Common myeloid progenitor, CD34-positive (primary cell): Measurements from ENCODE around the gene FABP1. TPM values are rescaled to one million over a fixed set of nuclear protein-coding genes. Genes with fewer than 3 reads are reported as not detected.

Experiments used
- CTCF ChIA-PET: fragments of 350-600 bp; sonication (Branson Sonifier 250); formaldehyde crosslinking; loops from one replicate; lab custom pipeline; 2021; ENCODE audit warnings: antibody characterized with exemption; lab: Charles Lee
- POLR2A ChIA-PET: fragments of 350-600 bp; sonication (Branson Sonifier 250); formaldehyde crosslinking; loops from one replicate; lab custom pipeline; 2021; ENCODE audit warnings: antibody characterized with exemption; lab: Charles Lee
- DNase-seq, 3 donors: peaks; one replicate each; pipeline versions ENCODE4 v3.0.0 to v3.0.0-alpha.2; 2013
- H3K27ac ChIP-seq, 2 experiments: 1 replicate in 1 of 2; 2 replicates in 1 of 2; pipeline ENCODE4 v1.7.0; 2013; ENCODE audit warnings: inconsistent platforms in 2 of 2, low read length in 2 of 2, mild to moderate bottlenecking in 2 of 2, low read depth in 1 of 2, moderate library complexity in 1 of 2; ENCODE audit not compliant: severe bottlenecking in 2 of 2, insufficient read depth in 1 of 2, poor library complexity in 1 of 2
- H3K27me3 ChIP-seq, 5 experiments: replicated peaks in 2 of 5; 1 replicate in 3 of 5; 2 replicates in 2 of 5; pipeline versions ENCODE4 v1.6.1 to v1.7.0; 2013; ENCODE audit warnings: low read length in 4 of 5, mild to moderate bottlenecking in 2 of 5, moderate library complexity in 2 of 5, inconsistent platforms in 1 of 5; ENCODE audit not compliant: insufficient read depth in 5 of 5, control insufficient read depth in 4 of 5
- H3K36me3 ChIP-seq, 4 experiments: 1 replicate in 2 of 4; 2 replicates in 2 of 4; pipeline versions ENCODE4 v1.6.1 to v1.7.0; 2013; ENCODE audit warnings: low read length in 3 of 4, control low read depth in 1 of 4, mild to moderate bottlenecking in 1 of 4; ENCODE audit not compliant: control insufficient read depth in 4 of 4, insufficient read depth in 4 of 4
- H3K4me1 ChIP-seq, 4 experiments: 1 replicate in 3 of 4; 2 replicates in 1 of 4; pipeline versions ENCODE4 v1.6.1 to v1.7.1; 2013; ENCODE audit warnings: low read length in 3 of 4, mild to moderate bottlenecking in 3 of 4, control low read depth in 1 of 4, inconsistent platforms in 1 of 4, moderate library complexity in 1 of 4; ENCODE audit not compliant: control insufficient read depth in 4 of 4, insufficient read depth in 4 of 4; ENCODE audit errors: control extremely low read depth in 1 of 4
- H3K4me3 ChIP-seq, 7 experiments: 1 replicate in 4 of 7; 2 replicates in 3 of 7; pipeline versions ENCODE4 v1.5.1 to v1.7.0; 2013; ENCODE audit warnings: mild to moderate bottlenecking in 7 of 7, low read length in 6 of 7, moderate library complexity in 6 of 7, inconsistent platforms in 2 of 7, low read depth in 2 of 7, control low read depth in 1 of 7; ENCODE audit not compliant: insufficient read depth in 4 of 7, control insufficient read depth in 1 of 7; ENCODE audit errors: extremely low read depth in 1 of 7
- H3K9me3 ChIP-seq, 5 experiments: 1 replicate in 4 of 5; 2 replicates in 1 of 5; pipeline versions ENCODE4 v1.6.1 to v1.7.1; 2013; ENCODE audit warnings: low read length in 4 of 5, mild to moderate bottlenecking in 2 of 5, inconsistent platforms in 1 of 5, low read depth in 1 of 5, moderate library complexity in 1 of 5; ENCODE audit not compliant: control insufficient read depth in 4 of 5, insufficient read depth in 2 of 5; ENCODE audit errors: control extremely low read depth in 1 of 5
- WGBS: methylation state at CpG from one replicate; pipeline ENCODE4 v1.1.5; 2013; ENCODE audit not compliant: insufficient coverage; 5-methylcytosine and 5-hydroxymethylcytosine counted together
- polyA plus RNA-seq: library from polyadenylated mRNA; unstranded; fragments of 120-200 nt; gene quantifications from one replicate; pipeline ENCODE4 v1.2.1, GENCODE V29; 2013

FABP1 gene
- polyA plus RNA-seq: not detected

- DNase-seq: no peak
- WGBS: 95% methylated on average over 8 of the region's 12 CpGs
- Histone ChIP-seq H3K27ac (no peak within 1 kb of the TSS), H3K27me3 (peaks cover 0 to 4% (median 0%) of the 10 kb centered on the region in 5 experiments), H3K4me1 (no peaks in the 10 kb centered on the region), H3K4me3 (no peak within 1 kb of the TSS), H3K36me3 (no peaks in the 10 kb centered on the region), H3K9me3 (no peaks in the 10 kb centered on the region)
- ChIA-PET POLR2A (no interaction called here), CTCF (no interaction called here)
Measured at GRCh38 chr2:88127888-88128653, at the start of gene FABP1. TSS of gene FABP1 (minus strand) at chr2:88128062. CDS start at chr2:88128017, 45 bp downstream.

- WGBS: 100% methylated on average over 3 of the region's 3 CpGs
Measured at GRCh38 chr2:88177556-88177955, 49.7 kb upstream of the FABP1 start.

GRCh38 chr2:88176352-88176984 lies 48.6 kb upstream of the FABP1 start:
- no peak for DNase-seq
- Histone ChIP-seq H3K4me1 (no peaks in the 10 kb centered on the region), H3K4me3 (no peak overlapping the region), H3K9me3 (no peaks in the 10 kb centered on the region), H3K27me3 (peaks cover 0 to 6% (median 0%) of the 10 kb centered on the region in 5 experiments), H3K36me3 (no peaks in the 10 kb centered on the region), H3K27ac (no peak overlapping the region)
- ChIA-PET POLR2A (no interaction called here), CTCF (interaction anchor here (1.2 to 2.0 kb wide), 3 partner anchors 14 to 116 kb away, joined by 4 to 7 read pairs (median 5); no protein-coding TSS in a partner anchor)
- 91% methylated on average over 2 of the region's 3 CpGs for WGBS

More at GRCh38 chr2:88177556-88177955, 49.7 kb upstream of the FABP1 start:
- DNase-seq: no peak
- ChIA-PET POLR2A (no interaction called here), CTCF (interaction anchor here (0.6 to 1.4 kb wide), 3 partner anchors 13 to 175 kb away, joined by 3 to 4 read pairs (median 4); no protein-coding TSS in a partner anchor)
- H3K9me3 ChIP-seq: no peaks in the 10 kb centered on the region
- peaks cover 0 to 5% (median 0%) of the 10 kb centered on the region in 5 experiments for H3K27me3 ChIP-seq
- H3K4me3 ChIP-seq: no peak overlapping the region
- no peak overlapping the region for H3K27ac ChIP-seq
- H3K4me1 ChIP-seq: no peaks in the 10 kb centered on the region
- H3K36me3 ChIP-seq: peaks cover 0 to under 1% (median 0%) of the 10 kb centered on the region in 4 experiments

- no peak for DNase-seq
- Histone ChIP-seq H3K4me1 (peaks cover 0 to 4% (median 3%) of the 10 kb centered on the region in 4 experiments), H3K27ac (no peak overlapping the region), H3K27me3 (peaks cover 0 to 21% (median 0%) of the 10 kb centered on the region in 5 experiments), H3K9me3 (peaks cover 0 to 7% (median 3%) of the 10 kb centered on the region in 5 experiments), H3K4me3 (no peak overlapping the region), H3K36me3 (no peaks in the 10 kb centered on the region)
- WGBS: 96% methylated on average over 5 of the region's 6 CpGs
- CTCF ChIA-PET: interaction anchor here (0.7 to 1.7 kb wide), 2 partner anchors 10 to 17 kb away, joined by 3 to 5 read pairs; no protein-coding TSS in a partner anchor
- POLR2A ChIA-PET: interaction anchor here (0.6 kb wide), 1 partner anchor 165 kb away, joined by 3 read pairs; no protein-coding TSS in a partner anchor
Measured at GRCh38 chr2:88172882-88173281, 45.0 kb upstream of the FABP1 start.

- WGBS: 100% methylated on average over 1 of the region's 1 CpG
Measured at GRCh38 chr2:88171966-88172365, 44.1 kb upstream of the FABP1 start.

GRCh38 chr2:88170472-88170892 lies 42.6 kb upstream of the FABP1 start:
- CTCF ChIA-PET: interaction anchor here (2.4 kb wide), 1 partner anchor 10 kb away, joined by 11 read pairs; no protein-coding TSS in a partner anchor

More at GRCh38 chr2:88171966-88172365, 44.1 kb upstream of the FABP1 start:
- Histone ChIP-seq H3K27ac (no peak overlapping the region), H3K27me3 (peaks cover 0 to 21% (median 0%) of the 10 kb centered on the region in 5 experiments), H3K9me3 (peaks cover 0 to 8% (median 3%) of the 10 kb centered on the region in 5 experiments), H3K4me1 (peaks cover 0 to 4% (median 3%) of the 10 kb centered on the region in 4 experiments), H3K36me3 (no peaks in the 10 kb centered on the region), H3K4me3 (no peak overlapping the region)
- DNase-seq: no peak
- ChIA-PET CTCF (interaction anchor here (0.7 to 1.7 kb wide), 3 partner anchors 9 to 19 kb away, joined by 3 to 5 read pairs (median 4); no protein-coding TSS in a partner anchor), POLR2A (no interaction called here)

More at GRCh38 chr2:88170472-88170892, 42.6 kb upstream of the FABP1 start:
- WGBS: under 1% methylated on average over 28 of the region's 37 CpGs
- H3K4me3 ChIP-seq: peak overlapping the region; percentile 43 to 78 (median 56)
- POLR2A ChIA-PET: no interaction called here
- H3K27me3 ChIP-seq: peaks cover 0 to 22% (median 0%) of the 10 kb centered on the region in 5 experiments
- no peaks in the 10 kb centered on the region for H3K36me3 ChIP-seq
- DNase-seq: peak; percentile 31 to 58 (median 37)
- peaks cover 0 to 4% (median 3%) of the 10 kb centered on the region in 4 experiments for H3K4me1 ChIP-seq
- no peak overlapping the region for H3K27ac ChIP-seq
- H3K9me3 ChIP-seq: peaks cover 0 to 9% (median 3%) of the 10 kb centered on the region in 5 experiments
